GM18505 (cell line): ENCODE measurements around the gene WBP2.
"Not testable (repeated sequence)": the region's sequence is repeated elsewhere in the genome, so short reads cannot be mapped to it uniquely, and the experiment has no call there.

Experiments
- ATAC-seq: cut with Tn5 transposase; IDR thresholded peaks from one replicate; pipeline ENCODE4 v1.9.1; 2021; ENCODE audit not compliant: unreplicated experiment
- POLR2A ChIP-seq: IDR thresholded peaks from 4 replicates; pipeline ENCODE4 v1.6.1; 2011; ENCODE audit warnings: borderline replicate concordance; ENCODE audit not compliant: insufficient read depth, insufficient read length; ENCODE audit errors: extremely low read depth

WBP2 gene

GRCh38 chr17:75864448-75864871 lies 9.3 kb upstream of the WBP2 start:
- no peak for TF ChIP-seq POLR2A
- peak; percentile 68 for ATAC-seq

- no peak for TF ChIP-seq POLR2A
- ATAC-seq = no peak
Measured at GRCh38 chr17:75861927-75862317, 6.8 kb upstream of the WBP2 start.

GRCh38 chr17:75859358-75859757 lies 4.2 kb upstream of the WBP2 start:
- ATAC-seq = not testable (repeated sequence)

- no peak for TF ChIP-seq POLR2A
- ATAC-seq = no peak
Measured at GRCh38 chr17:75856062-75856756, 1.1 kb upstream of the WBP2 start.

- no peak for TF ChIP-seq POLR2A
- peak; percentile 6 for ATAC-seq
Measured at GRCh38 chr17:75854881-75855309, 240 bp downstream of the WBP2 start.

GRCh38 chr17:75854101-75854748 lies 910 bp downstream of the WBP2 start:
- no peak for ATAC-seq
- no peak for TF ChIP-seq POLR2A

GRCh38 chr17:75853433-75853832 lies 1.7 kb downstream of the WBP2 start:
- no peak for ATAC-seq
- no peak for TF ChIP-seq POLR2A

GRCh38 chr17:75851693-75851991 lies 3.5 kb downstream of the WBP2 start:
- ATAC-seq = not testable (repeated sequence)

- no peak for ATAC-seq
- TF ChIP-seq POLR2A = no peak
Measured at GRCh38 chr17:75850928-75851692, 4.0 kb downstream of the WBP2 start.

- ATAC-seq = no peak
- TF ChIP-seq POLR2A = no peak
Measured at GRCh38 chr17:75849724-75850123, 5.4 kb downstream of the WBP2 start.

GRCh38 chr17:75849279-75849646 lies 5.9 kb downstream of the WBP2 start:
- no peak for ATAC-seq
- no peak for TF ChIP-seq POLR2A

- no peak for TF ChIP-seq POLR2A
- ATAC-seq = no peak
Measured at GRCh38 chr17:75848523-75849278, 6.4 kb downstream of the WBP2 start.

- ATAC-seq = no peak
- TF ChIP-seq POLR2A = no peak
Measured at GRCh38 chr17:75847614-75848522, 7.3 kb downstream of the WBP2 start.
